ENCODE data around the gene SNX27.

- TF ChIP-seq, protein P1, sequence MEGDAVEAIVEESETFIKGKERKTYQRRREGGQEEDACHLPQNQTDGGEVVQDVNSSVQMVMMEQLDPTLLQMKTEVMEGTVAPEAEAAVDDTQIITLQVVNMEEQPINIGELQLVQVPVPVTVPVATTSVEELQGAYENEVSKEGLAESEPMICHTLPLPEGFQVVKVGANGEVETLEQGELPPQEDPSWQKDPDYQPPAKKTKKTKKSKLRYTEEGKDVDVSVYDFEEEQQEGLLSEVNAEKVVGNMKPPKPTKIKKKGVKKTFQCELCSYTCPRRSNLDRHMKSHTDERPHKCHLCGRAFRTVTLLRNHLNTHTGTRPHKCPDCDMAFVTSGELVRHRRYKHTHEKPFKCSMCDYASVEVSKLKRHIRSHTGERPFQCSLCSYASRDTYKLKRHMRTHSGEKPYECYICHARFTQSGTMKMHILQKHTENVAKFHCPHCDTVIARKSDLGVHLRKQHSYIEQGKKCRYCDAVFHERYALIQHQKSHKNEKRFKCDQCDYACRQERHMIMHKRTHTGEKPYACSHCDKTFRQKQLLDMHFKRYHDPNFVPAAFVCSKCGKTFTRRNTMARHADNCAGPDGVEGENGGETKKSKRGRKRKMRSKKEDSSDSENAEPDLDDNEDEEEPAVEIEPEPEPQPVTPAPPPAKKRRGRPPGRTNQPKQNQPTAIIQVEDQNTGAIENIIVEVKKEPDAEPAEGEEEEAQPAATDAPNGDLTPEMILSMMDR (IDR thresholded peaks at IDR 0.05), result no peak
- TF ChIP-seq EP300 (IDR thresholded peaks at IDR 0.05), result no peak
Observed at GRCh38 chr1:151729966-151730291, 118.1 kb downstream of the SNX27 start.
